HCT116 (cell line): ENCODE results near the gene RAI14. TPM values are rescaled to one million over a fixed set of nuclear protein-coding genes. Genes with fewer than 3 reads are reported as not detected.

Source experiments
- ATAC-seq: fragments of 200-7000 bp; cut with Tn5 transposase; 2 replicates; pipeline ENCODE4 v1.9.1; 2020; ENCODE audit warnings: mild to moderate bottlenecking, moderate library complexity
- BruUV-seq: library from RNA; stranded (reverse); fragments of 400-500 nt; replicated peaks from 2 replicates; lab custom pipeline; 2021; lab: Mats Ljungman, UMichigan
- CTCF ChIA-PET: fragments of 300-600 bp; sonication (Branson Sonifier 250); formaldehyde crosslinking; loops from one replicate; lab custom pipeline; 2021; ENCODE audit warnings: antibody characterized with exemption; lab: Charles Lee
- POLR2A ChIA-PET: fragments of 300-600, 350-600 bp; sonication (Branson Sonifier 250); formaldehyde crosslinking; loops from one replicate; lab custom pipeline; 2021; ENCODE audit warnings: antibody characterized with exemption; lab: Charles Lee
- RAD21 ChIA-PET, 2 experiments: fragments of 300-600 bp; sonication (Branson Sonifier 250); formaldehyde crosslinking; loops; one replicate each; lab custom pipeline; 2023; ENCODE audit warnings: low total read pairs in 2 of 2; ENCODE audit not compliant: uncharacterized antibody in 2 of 2, unreplicated experiment in 2 of 2, low non-redundant PET in 1 of 2; lab: Charles Lee
- DNase-seq: peaks from one replicate; pipeline ENCODE4 v3.0.0-alpha.2; 2010; ENCODE audit warnings: low read depth, low spot score
- H2AFZ ChIP-seq: fragments of 200-600 bp; shearing (Covaris generic), sonication (generic); 2 replicates; pipeline ENCODE4 v1.6.1; 2017; ENCODE audit warnings: low read depth, mixed run types, mixed read lengths, antibody characterized with exemption, low read length; ENCODE audit not compliant: poor library complexity, severe bottlenecking
- H3K27ac ChIP-seq: 2 replicates; pipeline ENCODE4 v1.5.1; 2012; ENCODE audit warnings: low read depth, low read length
- H3K27me3 ChIP-seq: fragments of 200-600 bp; sonication (generic); 2 replicates; pipeline ENCODE4 v1.6.1; 2016; ENCODE audit warnings: mixed run types, low read length, mixed read lengths; ENCODE audit not compliant: insufficient read depth
- H3K36me3 ChIP-seq, 2 experiments: fragments of 200-500 bp in 1 of 2; fragments of 200-600 bp in 1 of 2; sonication (Bioruptor generic) in 1 of 2; sonication (generic) in 1 of 2; 2 replicates each; pipeline versions ENCODE4 v1.5.1 to v1.6.1; 2014 to 2016; ENCODE audit warnings: low read length in 2 of 2, inconsistent platforms in 1 of 2, mixed read lengths in 1 of 2, mixed run types in 1 of 2; ENCODE audit not compliant: insufficient read depth in 2 of 2, control insufficient read depth in 1 of 2
- H3K4me1 ChIP-seq, 2 experiments: fragments of 200-600 bp in 1 of 2; sonication (generic) in 1 of 2; 2 replicates each; pipeline versions ENCODE4 v1.5.1 to v1.6.1; 2012 to 2017; ENCODE audit warnings: low read length in 2 of 2, inconsistent platforms in 1 of 2, mild to moderate bottlenecking in 1 of 2, mixed read lengths in 1 of 2, mixed run types in 1 of 2, moderate library complexity in 1 of 2; ENCODE audit not compliant: insufficient read depth in 2 of 2, control insufficient read depth in 1 of 2
- H3K4me2 ChIP-seq: fragments of 200-600 bp; sonication (generic); 2 replicates; pipeline ENCODE4 v1.6.1; 2017; ENCODE audit warnings: mixed run types, low read length, mixed read lengths
- H3K4me3 ChIP-seq, 2 experiments: fragments of 200-600 bp in 1 of 2; sonication (generic) in 1 of 2; replicated peaks in 1 of 2; 2 replicates each; pipeline ENCODE4 v1.5.1; 2011 to 2016; ENCODE audit warnings: low read length in 2 of 2, control low read depth in 1 of 2, low read depth in 1 of 2, mild to moderate bottlenecking in 1 of 2, mixed read lengths in 1 of 2, mixed run types in 1 of 2
- H3K79me2 ChIP-seq: fragments of 200-600 bp; sonication (generic); 2 replicates; pipeline ENCODE4 v1.6.1; 2017; ENCODE audit warnings: mild to moderate bottlenecking, mixed run types, low read length, moderate library complexity, mixed read lengths; ENCODE audit not compliant: insufficient read depth
- H3K9ac ChIP-seq: fragments of 200-600 bp; sonication (generic); 2 replicates; pipeline ENCODE4 v1.6.1; 2016; ENCODE audit warnings: low read length, mixed read lengths
- H3K9me2 ChIP-seq: fragments of 200-600 bp; sonication (generic), shearing (Covaris generic); 2 replicates; pipeline ENCODE4 v1.6.1; 2017; ENCODE audit warnings: mixed run types, mild to moderate bottlenecking, moderate library complexity; ENCODE audit not compliant: insufficient read depth
- H3K9me3 ChIP-seq, 2 experiments: fragments of 200-500 bp in 1 of 2; fragments of 200-600 bp in 1 of 2; sonication (Bioruptor generic) in 1 of 2; sonication (generic) in 1 of 2; 2 replicates each; pipeline ENCODE4 v1.6.1; 2014 to 2017; ENCODE audit warnings: low read length in 2 of 2, mixed read lengths in 2 of 2, inconsistent platforms in 1 of 2, low read depth in 1 of 2, mild to moderate bottlenecking in 1 of 2, mixed run types in 1 of 2, moderate library complexity in 1 of 2; ENCODE audit not compliant: control insufficient read depth in 1 of 2, insufficient read depth in 1 of 2
- H4K20me1 ChIP-seq: fragments of 200-600 bp; sonication (generic), shearing (Covaris generic); 2 replicates; pipeline ENCODE4 v1.6.1; 2017; ENCODE audit warnings: mixed run types, mild to moderate bottlenecking, moderate library complexity; ENCODE audit not compliant: insufficient read depth
- CBX3 ChIP-seq: IDR thresholded peaks from 2 replicates; pipeline ENCODE4 v1.6.1; 2012; ENCODE audit warnings: low read depth
- EGR1 ChIP-seq: IDR thresholded peaks from 2 replicates; pipeline ENCODE4 v1.6.1; 2012; ENCODE audit warnings: low read depth
- ELF1 ChIP-seq: IDR thresholded peaks from 2 replicates; pipeline ENCODE4 v1.6.1; 2012; ENCODE audit warnings: low read depth, borderline replicate concordance
- EZH2 ChIP-seq: fragments of 200-600 bp; sonication (generic); IDR thresholded peaks from 2 replicates; pipeline ENCODE4 v1.6.1; 2017; ENCODE audit warnings: antibody characterized with exemption, mixed run types
- EZH2phosphoT487 ChIP-seq: fragments of 200-600 bp; IDR thresholded peaks from 2 replicates; pipeline ENCODE4 v1.6.1; 2018; ENCODE audit warnings: antibody characterized with exemption, borderline replicate concordance
- FOSL1 ChIP-seq: IDR thresholded peaks from 2 replicates; pipeline ENCODE4 v1.6.1; 2012; ENCODE audit warnings: low read depth
- JUND ChIP-seq: IDR thresholded peaks from 2 replicates; pipeline ENCODE4 v1.6.1; 2012
- POLR2AphosphoS5 ChIP-seq: IDR thresholded peaks from 2 replicates; pipeline ENCODE4 v1.6.1; 2011; ENCODE audit warnings: mild to moderate bottlenecking, low read depth, low read length, moderate library complexity
- RAD21 ChIP-seq: IDR thresholded peaks from 2 replicates; pipeline ENCODE4 v1.6.1; 2012; ENCODE audit warnings: low read depth, mild to moderate bottlenecking
- SP1 ChIP-seq: IDR thresholded peaks from 2 replicates; pipeline ENCODE4 v1.6.1; 2012; ENCODE audit warnings: low read depth
- SRF ChIP-seq: IDR thresholded peaks from 2 replicates; pipeline ENCODE4 v1.6.1; 2012; ENCODE audit warnings: low read depth
- YY1 ChIP-seq: IDR thresholded peaks from 2 replicates; pipeline ENCODE4 v1.6.1; 2011; ENCODE audit warnings: low read length, low read depth, moderate library complexity, mild to moderate bottlenecking; ENCODE audit not compliant: insufficient replicate concordance; ENCODE audit errors: extremely low read depth
- ZNF274 ChIP-seq: fragments of 200-500 bp; sonication (Bioruptor generic); IDR thresholded peaks from 2 replicates; pipeline ENCODE4 v1.6.1; 2014; ENCODE audit warnings: mild to moderate bottlenecking, low read depth, low read length, inconsistent platforms
- intact Hi-C: fragments of 100-400 bp; cut with micrococcal nuclease; formaldehyde crosslinking; loops from 2 replicates; pipeline ENCODE4 v1.10.0; 2022
- total RNA-seq: library from RNA; stranded (reverse); gene quantifications from one replicate; pipeline ENCODE4 v1.2.1, GENCODE V29; 2021; ENCODE audit not compliant: unreplicated experiment
- TF ChIP-seq, protein P1 (sequence below): IDR thresholded peaks from 2 replicates; pipeline ENCODE4 v1.6.1; 2011; ENCODE audit warnings: mild to moderate bottlenecking, low read length, moderate library complexity; ENCODE audit not compliant: insufficient replicate concordance; ENCODE audit errors: extremely low read depth
- TF ChIP-seq, protein P2 (sequence below): IDR thresholded peaks from 2 replicates; pipeline ENCODE4 v1.6.1; 2012
- TF ChIP-seq, protein P3 (sequence below): IDR thresholded peaks from 2 replicates; pipeline ENCODE4 v1.6.1; 2012; ENCODE audit warnings: low read depth
- TF ChIP-seq, protein P4 (sequence below): IDR thresholded peaks from 2 replicates; pipeline ENCODE4 v1.6.1; 2012

Gene RAI14
- total RNA-seq, 1 experiment from 2014 or later, result 47.9 TPM

DNA sequence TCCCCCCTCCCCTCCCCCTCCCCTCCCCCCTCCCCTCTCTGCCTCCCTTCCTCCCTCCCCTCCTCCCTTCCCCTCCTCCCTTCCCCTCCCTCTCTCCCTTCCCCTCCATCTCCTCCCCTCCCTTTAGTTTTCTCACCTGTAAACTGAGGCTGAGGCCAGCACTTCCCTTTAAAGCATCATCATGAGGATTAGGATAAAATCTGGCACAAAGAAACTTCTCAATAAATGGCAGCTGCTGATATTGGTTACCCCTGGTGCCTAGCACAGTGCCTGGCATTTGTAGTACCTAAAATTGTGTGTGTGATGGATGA, 41.9 kb downstream of the RAI14 start:
- Histone ChIP-seq H3K9me2 (no peaks in the 10 kb centered on the region), H3K27me3 (no peaks in the 10 kb centered on the region), H3K9me3 (no peaks in the 10 kb centered on the region), H3K4me2 (no peak overlapping the region), H3K4me3 (no peak overlapping the region), H3K79me2 (peaks cover 20% of the 10 kb centered on the region), H3K27ac (no peak overlapping the region), H4K20me1 (no peaks in the 10 kb centered on the region), H3K36me3 (no peaks in the 10 kb centered on the region), H3K4me1 (peaks cover 12 to 23% of the 10 kb centered on the region in 2 experiments; a peak in 2 of 4 replicates), H2AFZ (no peak overlapping the region), H3K9ac (no peak overlapping the region)
- POLR2A ChIA-PET, result no interaction called here
- RAD21 ChIA-PET, result no interaction called here
- intact Hi-C loops, result no loop called here
- CTCF ChIA-PET, result no interaction called here
- TF ChIP-seq, protein P1, sequence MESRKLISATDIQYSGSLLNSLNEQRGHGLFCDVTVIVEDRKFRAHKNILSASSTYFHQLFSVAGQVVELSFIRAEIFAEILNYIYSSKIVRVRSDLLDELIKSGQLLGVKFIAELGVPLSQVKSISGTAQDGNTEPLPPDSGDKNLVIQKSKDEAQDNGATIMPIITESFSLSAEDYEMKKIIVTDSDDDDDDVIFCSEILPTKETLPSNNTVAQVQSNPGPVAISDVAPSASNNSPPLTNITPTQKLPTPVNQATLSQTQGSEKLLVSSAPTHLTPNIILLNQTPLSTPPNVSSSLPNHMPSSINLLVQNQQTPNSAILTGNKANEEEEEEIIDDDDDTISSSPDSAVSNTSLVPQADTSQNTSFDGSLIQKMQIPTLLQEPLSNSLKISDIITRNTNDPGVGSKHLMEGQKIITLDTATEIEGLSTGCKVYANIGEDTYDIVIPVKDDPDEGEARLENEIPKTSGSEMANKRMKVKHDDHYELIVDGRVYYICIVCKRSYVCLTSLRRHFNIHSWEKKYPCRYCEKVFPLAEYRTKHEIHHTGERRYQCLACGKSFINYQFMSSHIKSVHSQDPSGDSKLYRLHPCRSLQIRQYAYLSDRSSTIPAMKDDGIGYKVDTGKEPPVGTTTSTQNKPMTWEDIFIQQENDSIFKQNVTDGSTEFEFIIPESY, result no peak
- no peak for TF ChIP-seq EZH2phosphoT487
- no peak for TF ChIP-seq EGR1
- no peak for TF ChIP-seq POLR2AphosphoS5
- TF ChIP-seq FOSL1, result no peak
- no peak for TF ChIP-seq RAD21
- no peak for TF ChIP-seq SP1
- TF ChIP-seq ELF1, result no peak
- TF ChIP-seq, protein P2, sequence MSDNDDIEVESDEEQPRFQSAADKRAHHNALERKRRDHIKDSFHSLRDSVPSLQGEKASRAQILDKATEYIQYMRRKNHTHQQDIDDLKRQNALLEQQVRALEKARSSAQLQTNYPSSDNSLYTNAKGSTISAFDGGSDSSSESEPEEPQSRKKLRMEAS, result no peak
- ATAC-seq (no peak), DNase-seq (no peak)
- BruUV-seq, result no TSS peak

DNA sequence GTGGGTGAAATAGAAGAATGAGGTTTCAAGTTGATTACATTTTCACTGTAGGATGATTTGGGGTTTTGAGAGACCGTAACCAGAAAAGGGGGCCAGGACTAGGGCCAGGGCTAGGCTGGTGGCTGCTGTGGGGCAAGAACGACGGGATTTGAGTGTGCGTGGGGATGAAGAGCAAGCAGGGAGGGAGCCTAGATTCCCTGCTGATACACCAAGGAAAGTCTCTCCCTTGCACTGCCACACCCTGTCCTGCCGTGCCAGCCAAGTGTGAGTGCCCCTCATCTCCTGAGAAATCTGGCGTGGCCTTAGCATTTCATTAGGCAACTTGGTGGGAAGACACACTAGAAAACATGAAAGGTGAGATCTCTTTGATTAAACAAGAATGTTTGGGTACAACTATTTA, 42.6 kb downstream of the RAI14 start:
- ChIA-PET POLR2A (no interaction called here), CTCF (no interaction called here), RAD21 (no interaction called here)
- DNase-seq, result no peak
- H4K20me1 ChIP-seq, result no peaks in the 10 kb centered on the region
- H3K9me3 ChIP-seq, result no peaks in the 10 kb centered on the region
- H3K4me2 ChIP-seq, result no peak overlapping the region
- no peak overlapping the region for H3K27ac ChIP-seq
- no peak overlapping the region for H3K4me3 ChIP-seq
- peaks cover 12 to 23% of the 10 kb centered on the region in 2 experiments; a peak in 2 of 4 replicates for H3K4me1 ChIP-seq
- no peak for ATAC-seq
- H3K36me3 ChIP-seq, result no peaks in the 10 kb centered on the region
- H3K9me2 ChIP-seq, result no peaks in the 10 kb centered on the region
- BruUV-seq, result no TSS peak
- intact Hi-C loops, result no loop called here
- H2AFZ ChIP-seq, result no peak overlapping the region
- no peak overlapping the region for H3K9ac ChIP-seq
- peaks cover 20% of the 10 kb centered on the region for H3K79me2 ChIP-seq
- no peaks in the 10 kb centered on the region for H3K27me3 ChIP-seq
- no peak for TF ChIP-seq YY1
- TF ChIP-seq JUND, result no peak
- TF ChIP-seq CBX3, result no peak
- no peak for TF ChIP-seq EZH2phosphoT487
- no peak for TF ChIP-seq SP1
- TF ChIP-seq, protein P3, sequence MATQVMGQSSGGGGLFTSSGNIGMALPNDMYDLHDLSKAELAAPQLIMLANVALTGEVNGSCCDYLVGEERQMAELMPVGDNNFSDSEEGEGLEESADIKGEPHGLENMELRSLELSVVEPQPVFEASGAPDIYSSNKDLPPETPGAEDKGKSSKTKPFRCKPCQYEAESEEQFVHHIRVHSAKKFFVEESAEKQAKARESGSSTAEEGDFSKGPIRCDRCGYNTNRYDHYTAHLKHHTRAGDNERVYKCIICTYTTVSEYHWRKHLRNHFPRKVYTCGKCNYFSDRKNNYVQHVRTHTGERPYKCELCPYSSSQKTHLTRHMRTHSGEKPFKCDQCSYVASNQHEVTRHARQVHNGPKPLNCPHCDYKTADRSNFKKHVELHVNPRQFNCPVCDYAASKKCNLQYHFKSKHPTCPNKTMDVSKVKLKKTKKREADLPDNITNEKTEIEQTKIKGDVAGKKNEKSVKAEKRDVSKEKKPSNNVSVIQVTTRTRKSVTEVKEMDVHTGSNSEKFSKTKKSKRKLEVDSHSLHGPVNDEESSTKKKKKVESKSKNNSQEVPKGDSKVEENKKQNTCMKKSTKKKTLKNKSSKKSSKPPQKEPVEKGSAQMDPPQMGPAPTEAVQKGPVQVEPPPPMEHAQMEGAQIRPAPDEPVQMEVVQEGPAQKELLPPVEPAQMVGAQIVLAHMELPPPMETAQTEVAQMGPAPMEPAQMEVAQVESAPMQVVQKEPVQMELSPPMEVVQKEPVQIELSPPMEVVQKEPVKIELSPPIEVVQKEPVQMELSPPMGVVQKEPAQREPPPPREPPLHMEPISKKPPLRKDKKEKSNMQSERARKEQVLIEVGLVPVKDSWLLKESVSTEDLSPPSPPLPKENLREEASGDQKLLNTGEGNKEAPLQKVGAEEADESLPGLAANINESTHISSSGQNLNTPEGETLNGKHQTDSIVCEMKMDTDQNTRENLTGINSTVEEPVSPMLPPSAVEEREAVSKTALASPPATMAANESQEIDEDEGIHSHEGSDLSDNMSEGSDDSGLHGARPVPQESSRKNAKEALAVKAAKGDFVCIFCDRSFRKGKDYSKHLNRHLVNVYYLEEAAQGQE, result no peak
- TF ChIP-seq, protein P4, sequence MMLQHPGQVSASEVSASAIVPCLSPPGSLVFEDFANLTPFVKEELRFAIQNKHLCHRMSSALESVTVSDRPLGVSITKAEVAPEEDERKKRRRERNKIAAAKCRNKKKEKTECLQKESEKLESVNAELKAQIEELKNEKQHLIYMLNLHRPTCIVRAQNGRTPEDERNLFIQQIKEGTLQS, result no peak
- no peak for TF ChIP-seq ZNF274
- no peak for TF ChIP-seq SRF
- no peak for TF ChIP-seq EZH2
